ENCODE measurements around the gene PRPF39.
A peak's percentile ranks its signal among the peaks of the same experiment; 100 is the strongest.

Gene PRPF39

GRCh38 chr14:45096218-45096617 is 12.3 kb downstream of the PRPF39 start:
- TF ChIP-seq CEBPB (IDR thresholded peaks at IDR 0.05) (no peak), USF1 (IDR thresholded peaks at IDR 0.05) (no peak), TCF12 (IDR thresholded peaks at IDR 0.05; ENCODE audit: low read depth) (no peak), FOXM1 (IDR thresholded peaks at IDR 0.05; ENCODE audit: borderline replicate concordance, low read depth) (no peak), RAD21 (IDR thresholded peaks at IDR 0.05; ENCODE audit: low read depth) (no peak), TAF1 (IDR thresholded peaks at IDR 0.05; ENCODE audit: low read depth) (no peak), ZBTB7A (IDR thresholded peaks at IDR 0.05; ENCODE audit: low read depth) (no peak), TEAD4 (IDR thresholded peaks at IDR 0.05) (no peak), YY1 (IDR thresholded peaks at IDR 0.05; ENCODE audit: low read depth) (no peak)
- TF ChIP-seq, protein P1, sequence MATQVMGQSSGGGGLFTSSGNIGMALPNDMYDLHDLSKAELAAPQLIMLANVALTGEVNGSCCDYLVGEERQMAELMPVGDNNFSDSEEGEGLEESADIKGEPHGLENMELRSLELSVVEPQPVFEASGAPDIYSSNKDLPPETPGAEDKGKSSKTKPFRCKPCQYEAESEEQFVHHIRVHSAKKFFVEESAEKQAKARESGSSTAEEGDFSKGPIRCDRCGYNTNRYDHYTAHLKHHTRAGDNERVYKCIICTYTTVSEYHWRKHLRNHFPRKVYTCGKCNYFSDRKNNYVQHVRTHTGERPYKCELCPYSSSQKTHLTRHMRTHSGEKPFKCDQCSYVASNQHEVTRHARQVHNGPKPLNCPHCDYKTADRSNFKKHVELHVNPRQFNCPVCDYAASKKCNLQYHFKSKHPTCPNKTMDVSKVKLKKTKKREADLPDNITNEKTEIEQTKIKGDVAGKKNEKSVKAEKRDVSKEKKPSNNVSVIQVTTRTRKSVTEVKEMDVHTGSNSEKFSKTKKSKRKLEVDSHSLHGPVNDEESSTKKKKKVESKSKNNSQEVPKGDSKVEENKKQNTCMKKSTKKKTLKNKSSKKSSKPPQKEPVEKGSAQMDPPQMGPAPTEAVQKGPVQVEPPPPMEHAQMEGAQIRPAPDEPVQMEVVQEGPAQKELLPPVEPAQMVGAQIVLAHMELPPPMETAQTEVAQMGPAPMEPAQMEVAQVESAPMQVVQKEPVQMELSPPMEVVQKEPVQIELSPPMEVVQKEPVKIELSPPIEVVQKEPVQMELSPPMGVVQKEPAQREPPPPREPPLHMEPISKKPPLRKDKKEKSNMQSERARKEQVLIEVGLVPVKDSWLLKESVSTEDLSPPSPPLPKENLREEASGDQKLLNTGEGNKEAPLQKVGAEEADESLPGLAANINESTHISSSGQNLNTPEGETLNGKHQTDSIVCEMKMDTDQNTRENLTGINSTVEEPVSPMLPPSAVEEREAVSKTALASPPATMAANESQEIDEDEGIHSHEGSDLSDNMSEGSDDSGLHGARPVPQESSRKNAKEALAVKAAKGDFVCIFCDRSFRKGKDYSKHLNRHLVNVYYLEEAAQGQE (IDR thresholded peaks at IDR 0.05; ENCODE audit: low read depth): no peak

- TF ChIP-seq CEBPB (IDR thresholded peaks at IDR 0.05): no peak
- no peak for TF ChIP-seq ZBTB7A (IDR thresholded peaks at IDR 0.05; ENCODE audit: low read depth)
- no peak for TF ChIP-seq CREB1 (IDR thresholded peaks at IDR 0.05; ENCODE audit: low read depth)
- no peak for TF ChIP-seq RAD21 (IDR thresholded peaks at IDR 0.05; ENCODE audit: low read depth)
- no peak for TF ChIP-seq USF1 (IDR thresholded peaks at IDR 0.05)
- TF ChIP-seq, protein P1 (IDR thresholded peaks at IDR 0.05; ENCODE audit: low read depth): no peak
- no peak for TF ChIP-seq EGR1 (IDR thresholded peaks at IDR 0.05)
- TF ChIP-seq NFIC (IDR thresholded peaks at IDR 0.05): no peak
- no peak for TF ChIP-seq FOXM1 (IDR thresholded peaks at IDR 0.05; ENCODE audit: borderline replicate concordance, low read depth)
- TF ChIP-seq TEAD4 (IDR thresholded peaks at IDR 0.05): no peak
- no peak for TF ChIP-seq YY1 (IDR thresholded peaks at IDR 0.05; ENCODE audit: low read depth)
- TF ChIP-seq MAX (IDR thresholded peaks at IDR 0.05): no peak
- no peak for TF ChIP-seq TCF12 (IDR thresholded peaks at IDR 0.05; ENCODE audit: low read depth)
- no peak for TF ChIP-seq TAF1 (IDR thresholded peaks at IDR 0.05; ENCODE audit: low read depth)
- no peak for TF ChIP-seq EP300 (IDR thresholded peaks at IDR 0.05; ENCODE audit: borderline replicate concordance)
Observed at GRCh38 chr14:45103806-45104205, 19.9 kb downstream of the PRPF39 start.

- TF ChIP-seq CEBPB (IDR thresholded peaks at IDR 0.05) (no peak), RAD21 (IDR thresholded peaks at IDR 0.05; ENCODE audit: low read depth) (no peak), FOXM1 (IDR thresholded peaks at IDR 0.05; ENCODE audit: borderline replicate concordance, low read depth) (no peak), TEAD4 (IDR thresholded peaks at IDR 0.05) (no peak), MAX (IDR thresholded peaks at IDR 0.05) (no peak), EP300 (IDR thresholded peaks at IDR 0.05; ENCODE audit: borderline replicate concordance) (no peak)
- TF ChIP-seq, protein P1 (IDR thresholded peaks at IDR 0.05; ENCODE audit: low read depth): no peak
Observed at GRCh38 chr14:45104561-45104960, 20.6 kb downstream of the PRPF39 start.

DNA sequence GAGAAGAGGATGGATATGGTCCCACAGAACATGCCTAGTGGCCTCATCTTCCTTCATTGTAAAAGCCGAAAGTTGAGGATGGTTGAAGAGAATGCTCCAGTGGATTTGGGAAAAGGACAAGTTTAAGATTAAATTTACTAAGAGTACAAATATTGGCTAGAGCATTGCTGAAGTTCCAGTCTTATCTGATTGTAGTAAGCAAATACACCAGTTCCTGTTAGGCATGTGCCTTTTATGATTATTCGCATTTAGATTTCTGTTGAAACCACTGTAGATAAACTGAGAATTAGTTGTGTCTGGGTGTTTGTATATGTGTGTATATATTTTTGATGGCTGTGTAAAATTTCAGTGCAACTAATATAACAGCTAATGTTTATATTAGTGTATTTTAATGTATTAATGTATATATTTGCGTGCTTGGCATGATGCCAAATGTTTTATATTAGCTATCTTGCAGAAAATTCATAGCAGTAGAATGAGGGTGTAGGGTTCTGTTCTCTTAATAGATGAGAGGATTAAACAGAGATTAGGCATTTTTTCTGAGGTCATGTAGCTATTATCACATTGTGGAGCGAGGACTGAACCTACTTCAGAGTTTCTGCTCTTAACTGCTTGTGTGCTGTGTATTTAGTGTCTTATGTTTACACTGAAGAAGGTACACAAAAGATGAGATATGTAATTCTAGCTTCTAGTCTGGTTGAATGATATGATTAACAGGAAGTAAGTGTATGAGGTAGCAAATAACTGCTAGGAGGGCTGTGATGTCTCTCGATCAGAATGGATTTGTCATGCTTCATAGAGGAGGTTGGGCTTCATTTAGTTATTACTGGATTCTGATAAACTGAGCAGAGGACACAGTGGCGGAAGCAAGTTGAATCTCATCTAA is 29.2 kb downstream of the PRPF39 start:
- TF ChIP-seq CEBPB (IDR thresholded peaks at IDR 0.05) (no peak), YY1 (IDR thresholded peaks at IDR 0.05; ENCODE audit: low read depth) (no peak), TCF12 (IDR thresholded peaks at IDR 0.05; ENCODE audit: low read depth) (no peak), MAX (IDR thresholded peaks at IDR 0.05) (no peak), CREB1 (IDR thresholded peaks at IDR 0.05; ENCODE audit: low read depth) (no peak), NFIC (IDR thresholded peaks at IDR 0.05) (peak; percentile 63)
